ENCODE measurements around the gene BLMH.

- TF ChIP-seq CTCF (IDR thresholded peaks at IDR 0.05; ENCODE audit: low read length) (no peak), EZH2phosphoT487 (IDR thresholded peaks at IDR 0.05; ENCODE audit: low read length) (no peak)
Measured at GRCh38 chr17:30234296-30234695, 57.4 kb downstream of the BLMH start.
